Lower leg skin (tissue), 3 donors: ENCODE measurements around the gene FOXL2.

Source experiments
- CTCF ChIP-seq, 3 donors: fragments of 450-650 bp; IDR thresholded peaks; one replicate each; pipeline ENCODE4 v1.5.1; 2016; ENCODE audit warnings: antibody characterized with exemption in 3 of 3, mild to moderate bottlenecking in 3 of 3, moderate library complexity in 2 of 3
- POLR2A ChIP-seq, 2 donors: fragments of 450-650 bp; IDR thresholded peaks; one replicate each; pipeline ENCODE4 v1.6.1; 2016 to 2017; ENCODE audit warnings: antibody characterized with exemption in 2 of 2, mild to moderate bottlenecking in 1 of 2, moderate library complexity in 1 of 2

DNA sequence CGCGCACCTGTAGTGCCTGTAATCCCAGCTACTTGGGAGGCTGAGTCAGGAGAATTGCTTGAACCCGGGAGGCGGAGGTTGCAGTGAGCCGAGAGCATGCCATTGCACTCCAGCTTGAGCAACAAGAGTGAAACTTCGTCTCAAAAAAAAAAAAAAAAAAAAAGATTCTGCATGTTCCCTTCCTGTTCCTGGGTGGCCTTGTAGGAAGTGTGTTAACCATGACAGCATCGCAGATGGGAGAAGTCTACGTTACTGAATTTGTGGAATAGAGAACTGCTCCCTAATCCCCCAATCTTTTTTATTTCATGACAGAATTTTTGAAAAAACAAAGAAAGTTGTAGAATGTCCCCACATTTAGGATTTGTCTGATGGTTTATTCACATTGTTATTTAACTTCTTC, 45.4 kb downstream of the FOXL2 start:
- TF ChIP-seq CTCF (IDR thresholded peaks at IDR 0.05) (no peak), POLR2A (IDR thresholded peaks at IDR 0.05) (no peak)
